ENCODE results near the gene GUCY1B1.
"Not testable (repeated sequence)": the region's sequence is repeated elsewhere in the genome, so short reads cannot be mapped to it uniquely, and the experiment has no call there.

Gene GUCY1B1

DNA sequence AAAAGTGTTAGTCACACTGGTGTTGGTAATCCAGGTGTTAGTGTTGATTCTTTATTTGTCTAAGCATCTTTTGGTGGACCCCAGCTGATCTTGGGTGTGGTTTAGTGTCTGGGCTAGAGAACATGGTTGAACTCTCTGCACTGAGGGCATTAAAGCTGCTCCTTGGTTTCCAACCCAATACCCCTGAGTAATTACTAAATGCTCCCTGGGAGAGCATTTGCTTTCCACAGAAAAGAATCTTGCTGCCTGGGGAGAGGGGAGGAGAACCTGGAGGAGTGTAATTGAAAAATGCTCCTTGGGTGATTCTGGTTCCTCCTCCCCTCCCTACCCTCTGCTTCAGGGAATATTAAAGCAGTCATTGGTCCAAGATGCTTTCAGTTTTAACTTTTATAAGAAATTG lies 3.1 kb downstream of the GUCY1B1 start:
- DNase-seq (ENCODE audit: low read depth in 2 of 2, low spot score in 1 of 2): no peak

DNA sequence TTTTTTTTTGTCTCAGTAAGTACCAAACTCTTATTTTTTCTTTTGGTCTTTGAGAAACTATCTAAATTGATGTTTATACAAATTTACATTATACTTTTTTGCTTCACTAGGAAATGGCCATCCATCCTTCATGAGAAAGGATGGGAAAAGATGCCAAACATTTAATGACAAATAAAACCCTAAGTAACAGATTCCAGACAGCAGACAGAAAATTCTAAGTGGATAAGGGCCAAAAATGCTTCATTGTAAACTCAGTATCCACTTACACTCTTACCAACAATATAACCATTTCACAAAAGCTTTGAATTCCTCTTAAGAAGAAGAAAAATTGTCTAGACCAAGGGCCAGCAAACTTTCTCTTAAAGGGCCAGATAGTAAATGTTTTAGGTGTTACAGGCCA lies 3.5 kb downstream of the GUCY1B1 start:
- no peak for DNase-seq (ENCODE audit: low read depth in 2 of 2, low spot score in 1 of 2)

- no peak for DNase-seq (ENCODE audit: low read depth in 2 of 2, low spot score in 1 of 2)
These were observed 4.7 kb downstream of the GUCY1B1 start for GRCh38 chr4:155763551-155763950.

DNA sequence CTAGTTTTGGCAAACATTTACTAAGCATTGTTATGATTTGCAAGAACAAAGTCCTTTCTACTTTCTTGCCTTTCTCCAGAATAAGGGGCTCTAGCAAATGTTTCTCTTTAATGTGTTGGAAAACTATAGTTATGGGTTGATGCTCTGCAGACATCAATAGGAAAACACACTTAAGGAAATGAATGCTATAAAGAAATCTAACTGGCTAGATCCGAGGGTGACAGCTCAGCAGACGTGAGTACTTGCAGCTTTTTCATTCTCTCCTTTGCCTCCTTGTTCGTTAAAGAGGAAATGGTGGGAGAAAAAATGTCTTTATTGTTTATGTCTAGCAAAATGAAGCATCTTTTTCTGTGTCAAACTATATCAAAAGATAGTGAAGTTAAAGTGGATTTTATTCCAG lies 6.3 kb downstream of the GUCY1B1 start:
- no peak for DNase-seq (ENCODE audit: low read depth in 2 of 2, low spot score in 1 of 2)

GRCh38 chr4:155766622-155767021 lies 7.8 kb downstream of the GUCY1B1 start:
- DNase-seq (ENCODE audit: low read depth in 2 of 2, low spot score in 1 of 2): no peak

DNA sequence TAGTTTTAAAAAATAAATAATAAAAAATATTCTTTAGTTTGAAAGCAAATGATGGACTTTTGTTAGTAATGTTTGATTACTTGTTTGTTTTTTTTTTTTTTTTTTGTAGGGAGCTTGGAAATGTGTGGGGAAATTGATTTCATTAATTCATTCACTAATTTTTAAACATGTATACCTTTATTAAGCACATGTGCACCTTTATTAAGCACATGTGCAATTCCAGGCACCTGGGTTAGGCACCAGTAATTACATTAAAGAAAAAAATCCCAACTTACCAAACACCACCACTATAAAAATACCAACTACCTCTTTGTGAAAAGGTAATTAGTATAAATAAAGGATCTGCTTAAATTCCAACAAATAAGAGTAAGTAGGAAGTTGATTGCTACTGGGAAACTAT lies 9.5 kb downstream of the GUCY1B1 start:
- no peak for DNase-seq (ENCODE audit: low read depth in 2 of 2, low spot score in 1 of 2)

DNA sequence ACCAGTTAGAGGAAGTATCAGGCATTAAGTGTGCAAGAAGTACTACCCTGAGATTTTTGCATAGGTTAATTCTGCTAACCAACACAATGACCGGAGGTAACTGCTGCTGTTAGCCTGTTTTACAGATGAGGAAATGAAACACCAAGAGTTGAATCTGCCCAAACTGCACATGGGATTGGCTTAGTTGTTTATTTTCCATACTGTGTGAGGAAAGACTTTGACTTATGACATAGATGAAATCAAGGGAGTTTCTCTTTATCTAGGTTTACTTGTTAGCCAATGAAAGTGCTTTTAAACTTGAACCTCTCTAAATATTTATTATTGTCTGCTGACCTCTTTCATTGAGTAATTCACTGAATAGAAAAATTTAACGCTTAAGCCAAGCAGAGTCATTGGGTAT lies 10.3 kb downstream of the GUCY1B1 start:
- no peak for DNase-seq (ENCODE audit: low read depth in 2 of 2, low spot score in 1 of 2)

GRCh38 chr4:155772459-155773195 lies 13.8 kb downstream of the GUCY1B1 start:
- DNase-seq (ENCODE audit: low read depth in 2 of 2, low spot score in 1 of 2): no peak

GRCh38 chr4:155773196-155773800 lies 14.5 kb downstream of the GUCY1B1 start:
- no peak for DNase-seq (ENCODE audit: low read depth in 2 of 2, low spot score in 1 of 2)

DNA sequence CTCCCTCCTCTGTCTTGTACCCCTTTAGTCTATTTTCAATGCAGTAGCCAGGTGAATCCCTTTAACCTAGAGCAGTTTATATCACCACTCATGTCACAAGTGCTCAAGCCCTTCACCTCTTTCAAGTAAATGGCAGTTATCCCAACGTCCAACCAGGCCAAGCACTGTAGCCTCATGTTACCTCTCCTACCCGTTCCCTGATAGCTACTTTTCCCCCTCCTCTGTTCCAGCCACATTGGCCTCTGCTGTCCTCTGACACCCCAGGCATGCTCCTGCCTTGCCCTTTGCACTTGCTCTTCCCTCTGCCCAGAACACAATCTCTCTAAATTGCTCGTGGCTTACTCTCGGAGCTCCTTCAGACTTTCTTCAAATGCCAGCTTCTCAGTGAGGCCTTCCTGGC lies 15.2 kb downstream of the GUCY1B1 start:
- no peak for DNase-seq (ENCODE audit: low read depth in 2 of 2, low spot score in 1 of 2)

DNA sequence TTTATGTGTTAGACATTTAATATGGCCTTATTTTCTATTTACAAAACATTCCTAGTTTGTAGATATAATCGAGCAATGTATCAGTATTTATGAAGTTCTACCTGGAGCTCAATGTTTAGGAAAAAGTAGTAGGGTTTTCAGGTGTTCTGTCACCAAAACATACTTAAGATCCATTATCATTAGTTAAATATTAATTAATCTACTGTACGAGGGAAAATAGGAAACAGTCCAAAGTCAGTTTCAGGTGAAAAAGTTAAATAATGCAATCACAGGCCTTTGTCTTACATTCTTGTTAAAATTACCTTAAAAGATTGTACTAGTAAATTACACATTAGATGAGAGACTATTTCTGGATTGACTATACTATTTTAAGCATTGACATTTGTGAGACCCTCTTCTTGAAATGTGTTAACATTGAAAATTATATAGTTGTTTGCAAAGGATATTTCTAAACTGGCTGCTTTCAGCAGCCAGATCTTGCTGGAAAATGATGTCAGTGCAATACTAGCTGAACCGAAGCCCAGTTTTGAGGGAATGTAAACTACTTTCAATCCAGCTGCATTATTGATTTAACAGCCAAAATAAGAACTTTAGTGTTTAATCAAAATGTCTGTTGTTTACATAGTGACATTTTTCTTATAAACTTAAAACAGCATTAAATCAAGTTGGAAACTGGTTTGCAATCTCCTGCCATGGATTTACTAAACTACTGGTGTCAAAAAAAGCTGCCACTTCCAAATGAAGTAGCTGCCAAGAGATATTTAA lies 19.3 kb downstream of the GUCY1B1 start:
- no peak for DNase-seq (ENCODE audit: low read depth in 2 of 2, low spot score in 1 of 2)

GRCh38 chr4:155780775-155781174 lies 22.0 kb downstream of the GUCY1B1 start:
- DNase-seq (ENCODE audit: low read depth in 2 of 2, low spot score in 1 of 2): no peak

DNA sequence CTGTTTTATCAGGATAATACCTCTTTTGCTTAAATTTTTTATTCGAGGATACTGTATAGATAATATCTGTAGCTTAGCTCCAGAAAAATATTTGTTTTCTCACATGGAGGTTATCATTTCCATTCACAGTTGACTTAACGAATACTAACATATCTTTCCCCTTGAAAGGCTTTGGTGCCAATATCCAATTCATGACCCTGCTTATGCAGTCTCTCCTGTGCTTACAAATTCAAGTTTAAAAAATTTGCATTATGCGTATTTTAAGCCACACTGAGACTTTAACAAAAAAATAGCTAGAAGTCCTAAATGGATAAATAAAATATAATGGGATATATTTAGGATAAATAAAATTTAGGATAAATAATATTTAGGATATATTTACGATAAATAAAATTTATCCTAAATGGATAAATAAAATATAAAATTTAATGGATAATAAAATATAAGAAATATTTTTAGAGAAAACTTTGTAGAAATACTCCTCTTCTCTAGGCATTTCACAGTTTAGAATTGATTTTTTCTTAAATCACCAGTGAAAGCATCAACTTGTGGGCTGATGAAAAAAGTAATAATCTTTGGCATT lies 22.5 kb downstream of the GUCY1B1 start:
- DNase-seq (ENCODE audit: low read depth in 2 of 2, low spot score in 1 of 2): no peak

- no peak for DNase-seq (ENCODE audit: low read depth in 2 of 2, low spot score in 1 of 2)
These were observed 25.8 kb downstream of the GUCY1B1 start for GRCh38 chr4:155784637-155785036.

- no peak for DNase-seq (ENCODE audit: low read depth in 2 of 2, low spot score in 1 of 2)
These were observed 27.0 kb downstream of the GUCY1B1 start for GRCh38 chr4:155785828-155786227.

- no peak for DNase-seq (ENCODE audit: low read depth in 2 of 2, low spot score in 1 of 2)
These were observed 28.4 kb downstream of the GUCY1B1 start for GRCh38 chr4:155787113-155787710.

GRCh38 chr4:155789391-155789790 lies 30.6 kb downstream of the GUCY1B1 start:
- no peak for DNase-seq (ENCODE audit: low read depth in 2 of 2, low spot score in 1 of 2)

- DNase-seq (ENCODE audit: low read depth in 2 of 2, low spot score in 1 of 2): no peak
These were observed 31.2 kb downstream of the GUCY1B1 start for GRCh38 chr4:155789982-155790381.

DNA sequence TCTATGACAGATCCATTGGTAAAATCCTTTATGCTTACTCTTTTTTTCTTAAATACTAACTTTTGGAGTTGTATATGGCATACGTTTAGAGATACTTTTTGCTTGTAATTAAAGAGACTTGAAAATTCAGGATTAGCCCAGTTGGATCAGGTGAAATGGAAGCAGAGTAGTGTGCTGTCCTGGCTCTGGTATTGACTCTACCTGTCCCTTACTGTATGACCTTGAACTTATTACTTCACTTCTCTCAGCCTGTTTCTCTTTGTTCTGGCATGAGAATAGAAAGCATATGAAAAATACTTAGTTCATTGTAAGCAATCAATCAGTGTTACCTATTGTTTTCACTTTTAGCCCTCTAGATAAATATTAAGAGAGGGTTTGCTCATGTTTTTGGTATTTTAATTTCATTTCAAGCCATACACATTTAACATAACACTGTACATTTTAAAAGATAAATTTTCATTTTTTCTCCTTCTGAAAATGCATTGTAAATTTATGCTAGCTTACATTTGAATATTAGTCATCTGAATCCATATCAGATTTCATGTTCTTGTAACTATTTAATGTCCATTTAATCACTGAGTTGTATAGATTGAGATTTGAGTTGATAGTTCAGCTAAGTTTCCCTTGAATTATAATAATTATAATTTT lies 35.9 kb downstream of the GUCY1B1 start:
- no peak for DNase-seq (ENCODE audit: low read depth in 2 of 2, low spot score in 1 of 2)

DNA sequence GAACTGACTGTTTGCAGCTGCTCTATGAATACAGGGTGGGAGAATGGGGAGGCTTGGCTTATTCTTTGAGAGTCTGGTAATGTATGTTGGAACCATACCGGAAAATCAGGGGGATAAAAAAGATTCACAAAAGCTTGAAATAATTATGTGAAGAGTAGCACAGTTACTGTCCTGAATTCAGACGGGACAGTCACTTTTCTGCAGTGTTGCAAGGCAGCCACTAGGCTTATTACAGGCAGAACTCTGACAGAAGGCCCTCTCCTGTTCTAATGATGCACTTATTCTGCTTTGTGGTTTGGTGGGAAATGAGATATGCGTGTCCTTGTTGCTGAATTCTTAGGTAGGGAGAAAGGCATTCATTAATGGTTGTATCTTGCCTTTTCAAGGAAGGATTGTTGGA lies 37.2 kb downstream of the GUCY1B1 start:
- no peak for DNase-seq (ENCODE audit: low read depth in 2 of 2, low spot score in 1 of 2)

GRCh38 chr4:155797581-155797980 lies 38.8 kb downstream of the GUCY1B1 start:
- DNase-seq (ENCODE audit: low read depth in 2 of 2, low spot score in 1 of 2): not testable (repeated sequence)

Data from stimulated activated CD8-positive, alpha-beta memory T cell treated with anti-CD3 and anti-CD28 coated beads, Interleukin-4, amount 100 ng/mL, for 4 hours (primary cell).